Liver (tissue), 3 donors: ENCODE measurements around the gene EN1.

Experiments
- CTCF ChIP-seq: fragments of 150-350 bp; IDR thresholded peaks from 2 replicates; pipeline ENCODE4 v1.5.1; 2017; ENCODE audit warnings: improper control_type of control experiment, low read depth, low read length; ENCODE audit not compliant: missing input control
- TAF1 ChIP-seq: conservative IDR thresholded peaks from 2 replicates; pipeline ENCODE4 v1.6.1; 2016; ENCODE audit warnings: antibody characterized with exemption, mild to moderate bottlenecking
- YY1 ChIP-seq: IDR thresholded peaks from 2 replicates; pipeline ENCODE4 v1.6.1; 2016; ENCODE audit warnings: antibody characterized with exemption, mild to moderate bottlenecking
- donor health status: healthy.
- donor health status: healthy.

GRCh38 chr2:118807668-118808428 lies 39.6 kb downstream of the EN1 start:
- TF ChIP-seq TAF1 (no peak), CTCF (no peak), YY1 (no peak)
